Measurements from ENCODE around the gene IDI1.

- no peak for TF ChIP-seq CTCF (IDR thresholded peaks at IDR 0.05)
- TF ChIP-seq ZFX (IDR thresholded peaks at IDR 0.05; ENCODE audit: borderline replicate concordance) = no peak
Observed at GRCh38 chr10:1089017-1089689, 40.2 kb upstream of the IDI1 start.
